Gastroesophageal sphincter (tissue), 3 donors: Measurements from ENCODE around the gene BLTP2.

Experiments used
- CTCF ChIP-seq, 4 experiments: fragments of 200-600 bp in 2 of 4; fragments of 450-650 bp in 2 of 4; sonication (generic) in 1 of 4; IDR thresholded peaks; one replicate each; pipeline ENCODE4 v1.5.1; 2017 to 2019; ENCODE audit warnings: antibody characterized with exemption in 4 of 4, mild to moderate bottlenecking in 2 of 4, moderate library complexity in 2 of 4
- EP300 ChIP-seq: sonication (generic); formaldehyde crosslinking; IDR thresholded peaks from one replicate; pipeline ENCODE4 v1.6.1; 2017; ENCODE audit warnings: antibody characterized with exemption, mild to moderate bottlenecking
- POLR2A ChIP-seq, 2 donors: fragments of 450-650 bp; IDR thresholded peaks; one replicate each; pipeline ENCODE4 v1.6.1; 2017; ENCODE audit warnings: antibody characterized with exemption in 2 of 2, mild to moderate bottlenecking in 2 of 2, moderate library complexity in 1 of 2

GRCh38 chr17:28689011-28689410 is 44.1 kb upstream of the BLTP2 start:
- TF ChIP-seq CTCF (IDR thresholded peaks at IDR 0.05) (no peak), EP300 (no peak), POLR2A (IDR thresholded peaks at IDR 0.05) (no peak)
